PC-9 (cell line): Measurements from ENCODE around the gene RAPSN. TPM values are rescaled to one million over a fixed set of nuclear protein-coding genes. Genes with fewer than 3 reads are reported as not detected.

ENCODE experiments used
- BruUV-seq: library from RNA; stranded (reverse); fragments of 400-500 nt; replicated peaks from 2 replicates; lab custom pipeline; 2021; lab: Mats Ljungman, UMichigan
- CTCF ChIA-PET: fragments of 300-600 bp; sonication (Branson Sonifier 250); formaldehyde crosslinking; loops from one replicate; lab custom pipeline; 2022; ENCODE audit warnings: antibody characterized with exemption; lab: Charles Lee
- POLR2A ChIA-PET: fragments of 300-600 bp; sonication (Branson Sonifier 250); formaldehyde crosslinking; loops from one replicate; lab custom pipeline; 2022; ENCODE audit warnings: antibody characterized with exemption; ENCODE audit not compliant: unreplicated experiment; lab: Charles Lee
- DNase-seq, 2 experiments: peaks; one replicate each; pipeline versions ENCODE4 v3.0.0 to v3.0.0-alpha.2; 2015 to 2022; ENCODE audit warnings: mixed read lengths in 1 of 2
- H2AFZ ChIP-seq: fragments of 200-600 bp; sonication (generic); 2 replicates; pipeline ENCODE4 v1.8.1; 2017; ENCODE audit warnings: antibody characterized with exemption
- H3F3A ChIP-seq: fragments of 200-600 bp; sonication (generic); 2 replicates; pipeline ENCODE4 v1.8.1; 2017; ENCODE audit warnings: antibody characterized with exemption, mild to moderate bottlenecking, low read depth; ENCODE audit not compliant: insufficient read depth
- H3K27ac ChIP-seq: fragments of 200-600 bp; sonication (generic); 2 replicates; pipeline ENCODE4 v1.6.1; 2016; ENCODE audit warnings: mixed run types
- H3K27me3 ChIP-seq: fragments of 200-600 bp; sonication (generic); 2 replicates; pipeline ENCODE4 v1.6.1; 2016; ENCODE audit warnings: low read depth, mixed run types; ENCODE audit not compliant: insufficient read depth
- H3K36me3 ChIP-seq: fragments of 200-600 bp; sonication (generic); 2 replicates; pipeline ENCODE4 v1.6.1; 2016; ENCODE audit warnings: low read depth, mixed run types
- H3K4me1 ChIP-seq: fragments of 200-600 bp; sonication (generic); replicated peaks from 2 replicates; pipeline ENCODE4 v1.6.1; 2016; ENCODE audit warnings: mixed run types; ENCODE audit not compliant: insufficient read depth
- H3K4me2 ChIP-seq: fragments of 200-600 bp; sonication (generic); 2 replicates; pipeline ENCODE4 v1.6.1; 2017; ENCODE audit warnings: mixed run types
- H3K4me3 ChIP-seq: fragments of 200-600 bp; sonication (generic); 2 replicates; pipeline ENCODE4 v1.6.1; 2016; ENCODE audit warnings: mixed run types
- H3K79me2 ChIP-seq: fragments of 200-600 bp; sonication (generic); 2 replicates; pipeline ENCODE4 v1.6.1; 2017; ENCODE audit warnings: low read depth, mixed run types
- H3K9me2 ChIP-seq: fragments of 200-600 bp; sonication (generic); 2 replicates; pipeline ENCODE4 v1.8.1; 2017; ENCODE audit warnings: mild to moderate bottlenecking; ENCODE audit not compliant: insufficient read depth
- H3K9me3 ChIP-seq: fragments of 200-600 bp; sonication (generic); 2 replicates; pipeline ENCODE4 v1.8.1; 2016; ENCODE audit warnings: low read depth; ENCODE audit not compliant: insufficient read depth
- H4K20me1 ChIP-seq: fragments of 200-600 bp; sonication (generic); 2 replicates; pipeline ENCODE4 v1.8.1; 2017; ENCODE audit not compliant: insufficient read depth
- CTCF ChIP-seq: fragments of 200-600 bp; sonication (generic); conservative IDR thresholded peaks from 2 replicates; pipeline ENCODE4 v1.6.1; 2017; ENCODE audit warnings: mixed run types, antibody characterized with exemption, mild to moderate bottlenecking, moderate library complexity
- EZH2 ChIP-seq: fragments of 200-600 bp; sonication (generic); IDR thresholded peaks from 2 replicates; pipeline ENCODE4 v1.8.0; 2017; ENCODE audit warnings: antibody characterized with exemption, low read depth
- intact Hi-C: fragments of 100-400 bp; cut with micrococcal nuclease; formaldehyde crosslinking; loops from one replicate; pipeline ENCODE4 v1.10.0; 2022; ENCODE audit not compliant: unreplicated experiment
- total RNA-seq: library from RNA; stranded (reverse); gene quantifications from 2 replicates; pipeline ENCODE4 v1.2.3, GENCODE V29; 2021

The RAPSN gene
- total RNA-seq, 1 experiment from 2014 or later, result 7.3 TPM

- peak in 1 of 2 experiments; percentile 33 for DNase-seq
- H3K4me2 ChIP-seq, result peak overlapping the region; percentile 80
- H3K4me3 ChIP-seq, result peak overlapping the region; percentile 59
- H3F3A ChIP-seq, result peaks cover 34% of the 10 kb centered on the region
- H3K36me3 ChIP-seq, result no peaks in the 10 kb centered on the region
- H2AFZ ChIP-seq, result peak overlapping the region; percentile 83
- TF ChIP-seq CTCF (no peak), EZH2 (no peak)
- H3K79me2 ChIP-seq, result no peaks in the 10 kb centered on the region
- POLR2A ChIA-PET, result interaction anchor here (0.7 kb wide), 1 partner anchor 19 kb away, joined by 3 read pairs; no protein-coding TSS in a partner anchor
- peaks cover 28% of the 10 kb centered on the region for H3K4me1 ChIP-seq
- CTCF ChIA-PET, result no interaction called here
- no peaks in the 10 kb centered on the region for H3K9me3 ChIP-seq
- H3K27me3 ChIP-seq, result no peaks in the 10 kb centered on the region
- H4K20me1 ChIP-seq, result no peaks in the 10 kb centered on the region; the same call in 1 of the 2 replicates
- intact Hi-C loops, result loop anchor here (5.0 kb wide), 2 partner anchors 150 to 160 kb away; partner anchors contain the start of genes NR1H3 and PTPMT1
- no peaks in the 10 kb centered on the region for H3K9me2 ChIP-seq
- no TSS peak for BruUV-seq
- peak overlapping the region; percentile 71 for H3K27ac ChIP-seq
Measured at GRCh38 chr11:47406896-47407745, 41.8 kb downstream of the RAPSN start.

GRCh38 chr11:47403571-47403970 is 45.4 kb downstream of the RAPSN start:
- H3K4me2 ChIP-seq, result no peak overlapping the region
- H3K79me2 ChIP-seq, result no peaks in the 10 kb centered on the region
- no peaks in the 10 kb centered on the region for H3K27me3 ChIP-seq
- intact Hi-C loops, result no loop called here
- H3K4me1 ChIP-seq, result peaks cover 11% of the 10 kb centered on the region
- CTCF ChIA-PET, result no interaction called here
- no peaks in the 10 kb centered on the region for H3K36me3 ChIP-seq
- H2AFZ ChIP-seq, result no peak overlapping the region
- H3K9me2 ChIP-seq, result no peaks in the 10 kb centered on the region
- TF ChIP-seq EZH2 (no peak), CTCF (no peak)
- peak in 1 of 2 experiments; percentile 24 for DNase-seq
- no peaks in the 10 kb centered on the region for H3K9me3 ChIP-seq
- BruUV-seq, result no TSS peak
- H3F3A ChIP-seq, result peaks cover 25% of the 10 kb centered on the region
- no peak overlapping the region for H3K4me3 ChIP-seq
- no peak overlapping the region for H3K27ac ChIP-seq
- H4K20me1 ChIP-seq, result no peaks in the 10 kb centered on the region
- POLR2A ChIA-PET, result interaction anchor here (0.6 kb wide), 1 partner anchor 130 kb away, joined by 3 read pairs; no protein-coding TSS in a partner anchor

DNA sequence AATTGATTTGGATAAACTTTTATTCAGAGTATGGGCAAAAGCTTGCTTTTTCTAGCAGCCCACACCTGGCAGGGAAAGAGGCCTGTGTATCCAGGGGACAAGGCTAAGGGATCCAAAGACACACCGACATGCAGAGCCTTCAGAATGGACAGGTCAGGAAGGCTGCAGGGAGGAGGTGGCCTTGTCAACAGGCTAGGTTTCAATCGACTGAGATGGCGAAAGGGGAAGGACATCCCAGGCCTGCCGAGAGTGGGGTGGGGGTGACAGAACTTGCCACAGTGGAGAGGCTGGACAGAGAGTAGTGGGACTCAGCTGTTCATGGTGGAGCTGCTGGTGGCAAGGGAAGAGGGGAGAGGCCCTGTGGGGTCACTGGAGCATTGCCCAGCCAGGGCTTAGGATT is 45.8 kb downstream of the RAPSN start:
- H3K4me2 ChIP-seq, result no peak overlapping the region
- POLR2A ChIA-PET, result interaction anchor here (0.6 kb wide), 1 partner anchor 130 kb away, joined by 3 read pairs; no protein-coding TSS in a partner anchor
- no peaks in the 10 kb centered on the region for H3K9me2 ChIP-seq
- DNase-seq, result no peak
- H3K79me2 ChIP-seq, result no peaks in the 10 kb centered on the region
- H3K4me3 ChIP-seq, result no peak overlapping the region
- no peaks in the 10 kb centered on the region for H4K20me1 ChIP-seq
- H3K9me3 ChIP-seq, result no peaks in the 10 kb centered on the region
- no peak overlapping the region for H3K27ac ChIP-seq
- intact Hi-C loops, result no loop called here
- peaks cover 24% of the 10 kb centered on the region for H3F3A ChIP-seq
- CTCF ChIA-PET, result interaction anchor here (1.0 kb wide), 1 partner anchor 30 kb away, joined by 14 read pairs; no protein-coding TSS in a partner anchor
- no peaks in the 10 kb centered on the region for H3K36me3 ChIP-seq
- H2AFZ ChIP-seq, result no peak overlapping the region
- H3K27me3 ChIP-seq, result no peaks in the 10 kb centered on the region
- BruUV-seq, result no TSS peak
- peaks cover 11% of the 10 kb centered on the region for H3K4me1 ChIP-seq
- TF ChIP-seq EZH2 (no peak), CTCF (no peak)
